GOT3 (cell line): ENCODE results near the gene DHDH.
A peak's percentile ranks its signal among the peaks of the same experiment; 100 is the strongest.
"Not testable (repeated sequence)": the region's sequence is repeated elsewhere in the genome, so short reads cannot be mapped to it uniquely, and the experiment has no call there.

Experiments
- DNase-seq: peaks from one replicate; lab custom pipeline; 2025; ENCODE audit warnings: mixed read lengths; lab: John Stamatoyannopoulos, UW

The DHDH gene

GRCh38 chr19:48933382-48933932 is at the start of gene DHDH:
Gene DHDH, plus strand, starts transcription at chr19:48933699. Its CDS starts 23 bp downstream, at chr19:48933722.
- no peak for DNase-seq

- DNase-seq = no peak
Measured at GRCh38 chr19:48883726-48884125, 49.8 kb upstream of the DHDH start.

GRCh38 chr19:48887861-48888612 is 45.5 kb upstream of the DHDH start:
- no peak for DNase-seq

GRCh38 chr19:48889496-48889895 is 44.0 kb upstream of the DHDH start:
- DNase-seq = not testable (repeated sequence)

- no peak for DNase-seq
Measured at GRCh38 chr19:48890551-48890950, 42.9 kb upstream of the DHDH start.

- no peak for DNase-seq
Measured at GRCh38 chr19:48895226-48895625, 38.3 kb upstream of the DHDH start.

GRCh38 chr19:48896191-48896720 is 37.2 kb upstream of the DHDH start:
- no peak for DNase-seq

GRCh38 chr19:48897181-48897580 is 36.3 kb upstream of the DHDH start:
- DNase-seq = no peak

- not testable (repeated sequence) for DNase-seq
Measured at GRCh38 chr19:48899386-48899749, 34.1 kb upstream of the DHDH start.

GRCh38 chr19:48899781-48900476 is 33.6 kb upstream of the DHDH start, which contains the start of gene NUCB1:
Gene NUCB1, plus strand, starts transcription at chr19:48900312. Its CDS starts 485 bp downstream, at chr19:48900797.
- peak; percentile 92 for DNase-seq

- DNase-seq = no peak
Measured at GRCh38 chr19:48900477-48901406, 32.8 kb upstream of the DHDH start.

GRCh38 chr19:48902291-48902690 is 31.2 kb upstream of the DHDH start:
- DNase-seq = not testable (repeated sequence)

GRCh38 chr19:48903788-48904187 is 29.7 kb upstream of the DHDH start:
- DNase-seq = not testable (repeated sequence)

GRCh38 chr19:48905664-48906063 is 27.8 kb upstream of the DHDH start:
- no peak for DNase-seq

- DNase-seq = no peak
Measured at GRCh38 chr19:48906324-48906723, 27.2 kb upstream of the DHDH start.

- DNase-seq = no peak
Measured at GRCh38 chr19:48907671-48908070, 25.8 kb upstream of the DHDH start.

- DNase-seq = not testable (repeated sequence)
Measured at GRCh38 chr19:48909424-48910077, 23.9 kb upstream of the DHDH start.

GRCh38 chr19:48910803-48911202 is 22.7 kb upstream of the DHDH start:
- no peak for DNase-seq

GRCh38 chr19:48913114-48913889 is 20.2 kb upstream of the DHDH start:
- DNase-seq = no peak

GRCh38 chr19:48914181-48914580 is 19.3 kb upstream of the DHDH start:
- no peak for DNase-seq
